ENCODE results near the gene KIAA1614. TPM values are rescaled to one million over a fixed set of nuclear protein-coding genes. Genes with fewer than 3 reads are reported as not detected.

The KIAA1614 gene
- polyA plus RNA-seq, 1 donor (not counting 4 experiments of a cell fraction or from before 2014, with no cell fraction given) = 0.03 TPM

DNA sequence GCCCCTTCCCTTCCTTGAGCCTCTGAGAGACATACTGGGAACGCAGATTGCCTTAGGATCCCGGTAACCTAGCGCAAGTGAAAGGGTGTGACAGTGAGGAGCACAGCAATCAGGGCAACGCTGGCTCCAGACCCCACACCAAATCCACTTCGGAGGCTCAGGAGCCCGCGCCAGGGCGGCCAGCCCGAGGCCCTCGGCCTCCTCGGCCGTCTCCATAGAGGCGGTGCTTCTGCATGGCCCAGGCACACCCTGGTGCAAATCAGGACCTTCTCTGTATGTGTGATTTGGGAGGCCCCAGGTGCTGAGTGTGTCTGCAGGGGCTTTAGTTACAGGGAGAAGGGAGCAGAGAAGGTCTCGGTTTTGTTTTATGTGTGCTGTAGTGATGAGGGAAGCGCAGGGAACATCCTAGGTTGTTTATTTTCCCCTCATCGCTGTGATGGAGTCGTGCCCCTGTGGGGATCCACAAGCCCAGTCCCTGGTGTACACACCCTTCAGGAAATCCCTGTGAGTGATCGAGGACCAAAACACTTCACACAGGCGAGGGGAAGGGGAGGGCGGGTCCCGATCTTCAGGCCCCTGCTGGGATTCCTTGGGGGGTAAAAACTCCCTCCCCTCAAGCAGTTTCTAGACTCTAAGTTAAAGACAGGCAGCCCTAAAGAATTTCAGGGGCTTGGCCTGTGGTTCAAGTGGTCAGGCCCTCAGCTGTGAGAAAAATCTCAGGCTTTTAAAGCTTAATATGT is 9.4 kb downstream of the KIAA1614 start:
- H3K27me3 ChIP-seq (ENCODE audit: control insufficient read depth, extremely low read depth, insufficient read depth, low read length) = peaks cover 1% of the 10 kb centered on the region

DNA sequence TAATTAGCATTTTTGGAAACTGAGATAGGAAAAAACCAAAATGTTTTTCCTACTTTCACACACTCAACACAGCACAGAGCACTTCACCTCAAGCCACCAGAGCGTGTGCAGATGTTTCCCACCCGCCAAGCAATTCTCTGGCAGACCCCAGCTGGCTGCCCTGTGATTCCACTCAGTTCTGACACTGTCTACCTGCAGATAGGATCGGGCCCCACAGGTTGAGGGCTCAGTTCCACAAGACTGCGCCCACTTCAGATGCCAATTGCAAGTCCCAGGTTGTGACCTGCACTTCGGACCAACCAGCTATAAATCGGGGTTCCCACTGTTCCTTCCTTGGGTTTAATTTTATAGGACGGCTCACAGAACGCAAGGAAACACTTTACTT is 9.9 kb downstream of the KIAA1614 start:
- Histone ChIP-seq H3K9me1 (ENCODE audit: control insufficient read depth, extremely low read depth, insufficient read depth, low read length) (peaks cover 2% of the 10 kb centered on the region), H3K27ac (ENCODE audit: control insufficient read depth, insufficient read depth, low read length) (no peak overlapping the region), H3K4me1 (ENCODE audit: control insufficient read depth, extremely low read depth, insufficient read depth, low read length) (peaks cover 18% of the 10 kb centered on the region), H3K36me3 (ENCODE audit: control insufficient read depth in 2 of 2, extremely low read depth in 1 of 2, insufficient read depth in 2 of 2, low read length in 2 of 2) (no peaks in the 10 kb centered on the region), H3K79me2 (ENCODE audit: control insufficient read depth, insufficient read depth, low read length) (no peaks in the 10 kb centered on the region), H3K27me3 (ENCODE audit: control insufficient read depth, extremely low read depth, insufficient read depth, low read length) (no peaks in the 10 kb centered on the region), H3K4me2 (ENCODE audit: control insufficient read depth, extremely low read depth, insufficient read depth, low read depth, low read length) (peak overlapping the region; percentile 88), H3K9ac (ENCODE audit: control insufficient read depth, extremely low read depth, insufficient read depth, low read length) (no peak overlapping the region), H2AFZ (ENCODE audit: control insufficient read depth, low read length) (no peak overlapping the region), H4K20me1 (ENCODE audit: control insufficient read depth, extremely low read depth, insufficient read depth, low read length) (no peaks in the 10 kb centered on the region), H3K4me3 (ENCODE audit: control insufficient read depth in 2 of 3, extremely low read depth in 1 of 3, insufficient read depth in 2 of 3, low read depth in 1 of 3, low read length in 3 of 3) (no peak overlapping the region), H3K9me3 (ENCODE audit: control insufficient read depth, low read depth, low read length) (no peaks in the 10 kb centered on the region)
- dilution Hi-C loops (cut with MboI; ENCODE audit: extremely low pct_ligation_motif_present, low sequenced_read_pairs) = no loop called here
- no peak for FAIRE-seq
- DNase-seq (ENCODE audit: low read depth, low spot score) = no peak
- no peak for TF ChIP-seq EZH2 (IDR thresholded peaks at IDR 0.05; ENCODE audit: low read length)
- TF ChIP-seq CTCF (optimal IDR thresholded peaks at IDR 0.05 in 1 of 3, IDR thresholded peaks at IDR 0.05 in 1 of 3, conservative IDR thresholded peaks at IDR 0.05 in 1 of 3; ENCODE audit: extremely low read depth in 1 of 3, insufficient read depth in 2 of 3, low read length in 3 of 3) = no peak

More for the DNA sequence above, 9.4 kb downstream of the KIAA1614 start:
- Histone ChIP-seq H3K79me2 (ENCODE audit: control insufficient read depth, insufficient read depth, low read length) (no peaks in the 10 kb centered on the region), H3K9me3 (ENCODE audit: control insufficient read depth, low read depth, low read length) (no peaks in the 10 kb centered on the region), H2AFZ (ENCODE audit: control insufficient read depth, low read length) (no peak overlapping the region), H3K36me3 (ENCODE audit: control insufficient read depth in 2 of 2, extremely low read depth in 1 of 2, insufficient read depth in 2 of 2, low read length in 2 of 2) (no peaks in the 10 kb centered on the region), H3K4me2 (ENCODE audit: control insufficient read depth, extremely low read depth, insufficient read depth, low read depth, low read length) (no peak overlapping the region), H3K9ac (ENCODE audit: control insufficient read depth, extremely low read depth, insufficient read depth, low read length) (no peak overlapping the region), H3K27ac (ENCODE audit: control insufficient read depth, insufficient read depth, low read length) (no peak overlapping the region), H4K20me1 (ENCODE audit: control insufficient read depth, extremely low read depth, insufficient read depth, low read length) (no peaks in the 10 kb centered on the region), H3K4me1 (ENCODE audit: control insufficient read depth, extremely low read depth, insufficient read depth, low read length) (peaks cover 18% of the 10 kb centered on the region), H3K9me1 (ENCODE audit: control insufficient read depth, extremely low read depth, insufficient read depth, low read length) (peaks cover 2% of the 10 kb centered on the region), H3K4me3 (ENCODE audit: control insufficient read depth in 2 of 3, extremely low read depth in 1 of 3, insufficient read depth in 2 of 3, low read depth in 1 of 3, low read length in 3 of 3) (no peak overlapping the region)
- no peak for TF ChIP-seq EZH2 (IDR thresholded peaks at IDR 0.05; ENCODE audit: low read length)
- no peak for TF ChIP-seq CTCF (optimal IDR thresholded peaks at IDR 0.05 in 1 of 3, IDR thresholded peaks at IDR 0.05 in 1 of 3, conservative IDR thresholded peaks at IDR 0.05 in 1 of 3; ENCODE audit: extremely low read depth in 1 of 3, insufficient read depth in 2 of 3, low read length in 3 of 3)
- dilution Hi-C loops (cut with MboI; ENCODE audit: extremely low pct_ligation_motif_present, low sequenced_read_pairs) = no loop called here
- no peak for DNase-seq (ENCODE audit: low read depth, low spot score)
- FAIRE-seq = no peak
